Fibroblast of the conjunctiva (primary cell): ENCODE results near the gene NXN.
A peak's percentile ranks its signal among the peaks of the same experiment; 100 is the strongest.

ENCODE experiments used
- DNase-seq: peaks from one replicate; pipeline ENCODE4 v3.0.0-alpha.2; 2010; ENCODE audit warnings: low read depth

Gene NXN

GRCh38 chr17:979539-980405 lies at the start of gene NXN:
NXN (minus strand) TSS chr17:979776.
- DNase-seq, result no peak

- DNase-seq, result no peak
These were observed 47.5 kb upstream of the NXN start for GRCh38 chr17:1027044-1027443.

- no peak for DNase-seq
These were observed 47.0 kb upstream of the NXN start for GRCh38 chr17:1026599-1026975.

- no peak for DNase-seq
These were observed 46.4 kb upstream of the NXN start for GRCh38 chr17:1025733-1026598.

GRCh38 chr17:1024076-1024475 lies 44.5 kb upstream of the NXN start:
- no peak for DNase-seq

- DNase-seq, result no peak
These were observed 42.9 kb upstream of the NXN start for GRCh38 chr17:1022278-1023024.

GRCh38 chr17:1021147-1021546 lies 41.6 kb upstream of the NXN start:
- no peak for DNase-seq

- DNase-seq, result no peak
These were observed 39.9 kb upstream of the NXN start for GRCh38 chr17:1019451-1019850.

GRCh38 chr17:1018547-1018946 lies 39.0 kb upstream of the NXN start:
- DNase-seq, result no peak

- no peak for DNase-seq
These were observed 34.1 kb upstream of the NXN start for GRCh38 chr17:1013729-1014090.

GRCh38 chr17:1012823-1013728 lies 33.5 kb upstream of the NXN start:
- no peak for DNase-seq

- no peak for DNase-seq
These were observed 32.5 kb upstream of the NXN start for GRCh38 chr17:1011760-1012735.

- DNase-seq, result no peak
These were observed 31.6 kb upstream of the NXN start for GRCh38 chr17:1011138-1011537.

GRCh38 chr17:1010586-1010985 lies 31.0 kb upstream of the NXN start:
- DNase-seq, result no peak

GRCh38 chr17:1010086-1010450 lies 30.5 kb upstream of the NXN start:
- DNase-seq, result no peak

- DNase-seq, result no peak
These were observed 29.9 kb upstream of the NXN start for GRCh38 chr17:1009229-1010085.

- DNase-seq, result peak; percentile 28
These were observed 28.6 kb upstream of the NXN start for GRCh38 chr17:1008008-1008761.

- no peak for DNase-seq
These were observed 27.9 kb upstream of the NXN start for GRCh38 chr17:1007310-1008007.
